T-helper 2 cell (primary cell): Measurements from ENCODE around the gene NUP88.
"Not testable (repeated sequence)": the region's sequence is repeated elsewhere in the genome, so short reads cannot be mapped to it uniquely, and the experiment has no call there.

Experiments used
- DNase-seq, 5 experiments: peaks; one replicate each; pipeline versions ENCODE4 v3.0.0 to v3.0.0-alpha.2; 2012 to 2022
- total RNA-seq, 2 donors: gene quantifications; one replicate each; lab custom pipeline; 2026; lab: John Stamatoyannopoulos, UW

Gene NUP88
- total RNA-seq: 116 reads per million in 2 donors

DNA sequence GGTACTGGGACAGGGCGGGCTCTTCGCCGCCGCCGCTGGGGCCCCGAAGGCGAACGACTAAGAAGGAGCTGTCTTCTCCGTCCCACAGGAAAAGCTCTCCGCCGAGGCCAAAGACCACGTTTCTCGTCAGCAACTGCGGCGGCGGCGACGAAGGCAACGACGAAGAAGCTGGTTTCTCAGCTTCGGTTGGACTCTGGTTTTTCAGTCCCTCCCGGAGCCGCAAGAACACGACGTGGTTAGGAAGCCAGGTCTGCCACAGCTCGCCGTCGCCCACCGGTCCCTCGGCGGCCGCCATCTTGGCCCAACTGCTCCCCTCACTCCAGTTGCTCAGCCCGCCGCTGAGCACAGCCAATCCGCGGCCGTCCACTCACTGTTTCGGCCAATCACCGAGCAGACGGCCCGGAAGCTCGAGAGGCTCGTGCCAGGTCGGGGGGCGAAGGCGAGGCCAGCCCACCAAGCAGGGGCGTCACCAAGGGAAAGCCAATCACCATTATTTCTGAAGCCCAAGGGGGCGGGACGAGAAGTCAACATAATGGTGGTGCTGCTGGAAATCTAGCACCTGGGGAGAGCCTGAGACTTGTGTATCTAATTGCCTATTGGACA is at the start of gene NUP88:
Gene NUP88 (minus strand): TSS at position 307 of the 603 bp plus-strand sequence. CDS start 12 bp downstream, at position 295.
- DNase-seq: peak; percentile 86 to 98 (median 96)

DNA sequence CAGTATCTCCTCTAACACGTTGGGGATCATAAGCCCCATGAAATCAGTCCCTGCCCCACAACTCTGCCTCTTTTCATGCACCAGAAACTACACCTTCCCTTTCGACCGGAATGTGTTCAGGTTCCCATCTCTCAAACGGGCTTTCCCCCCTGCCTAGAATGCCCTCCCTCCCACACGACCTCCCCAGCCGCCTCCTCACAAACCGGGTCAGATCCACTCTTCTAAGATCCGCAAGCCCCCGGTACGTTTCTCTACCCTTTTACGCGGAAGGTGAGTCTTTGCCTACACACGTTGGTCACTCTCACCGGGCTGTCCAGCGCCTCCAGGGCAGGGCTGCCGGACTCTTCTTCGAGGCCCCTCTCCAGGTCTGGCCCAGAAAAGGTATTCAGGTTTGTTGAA is 48.6 kb upstream of the NUP88 start:
- DNase-seq: peak in 1 of 5 experiments; percentile 6

DNA sequence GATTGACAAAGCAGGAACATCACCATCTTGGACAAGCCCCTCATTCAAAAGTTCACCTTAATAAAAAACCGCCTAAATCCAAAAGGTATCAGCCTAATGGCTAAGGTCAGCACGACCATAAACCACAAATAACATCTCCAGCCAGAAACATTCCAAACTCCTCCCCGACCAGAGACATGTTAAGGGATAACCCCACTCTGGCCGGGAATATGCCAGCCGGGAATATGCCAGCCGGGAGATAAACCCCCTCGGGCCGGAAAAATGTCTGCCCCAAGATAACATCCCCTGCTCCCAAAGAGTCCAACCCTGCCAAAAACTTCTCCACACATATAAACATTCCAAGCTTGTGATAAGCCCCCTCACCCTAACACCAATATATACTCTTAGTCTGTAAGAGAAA is 48.0 kb upstream of the NUP88 start:
- no peak for DNase-seq

DNA sequence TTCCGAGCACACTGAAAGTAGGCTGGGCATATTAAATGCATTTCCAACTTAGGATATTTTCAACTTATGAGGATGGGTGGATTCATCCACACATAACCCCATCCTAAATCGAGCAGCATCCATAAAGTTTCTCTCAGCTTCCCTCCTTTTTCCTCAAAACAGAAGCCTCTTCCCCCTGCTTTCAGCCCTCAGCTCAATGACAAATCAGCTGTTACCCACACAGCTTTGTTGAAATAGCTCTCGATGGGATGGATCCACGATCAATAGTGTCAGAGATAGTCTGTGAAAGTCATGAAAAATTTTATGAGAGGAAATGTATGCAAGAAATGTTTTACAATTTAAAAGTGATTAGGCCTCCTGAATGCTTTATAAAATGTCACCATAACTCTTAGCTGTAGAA is 46.8 kb upstream of the NUP88 start:
- DNase-seq: no peak

DNA sequence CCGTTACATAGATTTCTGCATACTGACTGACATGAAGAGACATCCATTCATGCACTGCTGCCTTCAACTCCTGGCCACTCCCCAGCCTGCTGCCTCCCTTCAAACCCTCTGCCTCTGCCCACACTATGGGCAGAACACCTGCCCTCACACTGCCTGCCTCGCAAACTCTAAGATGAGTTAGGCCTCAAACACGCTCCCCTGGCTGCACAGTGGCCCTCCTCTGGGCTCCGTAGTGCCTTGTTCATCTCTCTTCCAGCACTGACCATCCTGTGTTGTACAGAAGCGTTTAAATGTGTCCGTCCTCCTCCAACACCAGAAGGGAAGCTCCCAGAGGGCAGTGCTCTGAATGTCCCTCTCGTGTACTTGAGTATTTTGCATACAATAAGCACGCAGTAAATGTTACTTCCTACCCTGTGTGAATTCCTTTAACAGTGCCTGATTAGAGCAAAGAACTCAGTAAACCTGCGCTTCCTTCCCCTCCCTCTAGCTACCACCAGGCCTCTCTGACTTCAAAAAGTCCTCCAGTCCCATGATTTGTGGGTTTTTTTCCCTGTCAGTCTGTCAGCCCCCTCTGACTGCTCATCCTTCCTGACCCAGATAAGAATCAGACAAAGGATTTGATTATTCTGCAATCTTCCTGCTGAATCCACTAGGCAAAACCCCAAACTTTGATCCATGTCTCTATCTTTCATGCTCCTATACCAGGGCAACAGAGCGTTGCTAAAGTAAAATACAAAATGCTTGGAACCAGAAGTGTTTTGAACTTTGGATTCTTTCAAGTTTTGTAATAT is 45.5 kb upstream of the NUP88 start:
- DNase-seq: no peak

DNA sequence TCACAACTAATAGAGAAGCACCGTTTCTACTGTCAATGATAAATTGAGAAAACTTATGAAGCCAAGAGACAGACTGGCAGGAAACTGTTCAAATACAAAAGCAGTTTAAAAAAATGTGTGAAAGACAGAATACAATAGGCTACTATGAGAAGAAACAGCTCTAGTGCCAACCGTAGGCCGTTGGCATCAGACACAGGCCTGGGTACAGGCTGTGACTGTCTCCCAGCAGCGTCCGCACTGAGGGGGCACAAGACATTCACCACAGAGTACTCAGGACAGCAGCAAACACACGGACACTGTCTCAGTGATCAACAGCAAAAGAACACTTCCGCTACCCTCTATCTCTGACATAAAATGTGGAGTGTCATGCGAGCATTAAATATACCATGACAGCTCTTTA is 27.3 kb upstream of the NUP88 start:
- no peak for DNase-seq

DNA sequence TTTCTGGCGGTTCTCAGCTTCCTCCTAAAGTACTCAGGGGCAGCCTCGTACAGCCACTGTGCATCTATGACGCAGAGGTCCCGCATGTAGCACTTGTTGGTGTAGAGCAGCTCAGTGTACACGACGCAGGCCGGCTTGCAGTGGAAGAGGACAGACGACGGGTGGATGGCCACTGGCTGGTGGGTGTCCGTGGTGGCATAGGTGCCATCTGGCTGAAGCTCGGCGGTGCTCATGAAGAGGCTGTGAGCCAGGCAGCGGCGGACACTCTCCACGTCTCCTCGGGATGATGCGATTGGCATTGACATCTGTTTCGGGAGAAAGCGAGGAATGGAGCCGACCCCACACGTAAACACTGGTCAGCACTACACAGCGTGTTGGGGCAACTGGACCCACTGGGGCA is 24.7 kb upstream of the NUP88 start:
- no peak for DNase-seq

DNA sequence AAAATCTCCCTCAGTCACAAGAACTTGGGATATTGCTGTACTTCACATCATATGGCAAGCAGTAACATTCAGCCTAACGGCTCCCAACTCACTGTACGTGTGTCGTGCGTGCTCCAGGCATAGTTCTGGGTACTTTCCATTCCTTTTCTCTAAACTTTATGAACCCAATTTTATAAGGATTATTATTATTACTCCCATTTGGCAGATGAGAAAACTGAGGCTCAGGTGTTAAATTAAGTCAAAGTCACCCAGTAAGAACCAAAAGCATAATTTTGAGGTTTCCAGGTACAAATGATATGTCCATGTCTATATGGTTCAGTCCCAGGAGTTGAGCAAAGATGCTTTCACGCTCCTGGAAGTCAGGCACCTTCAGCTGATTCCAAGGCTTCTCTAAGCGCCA is 24.3 kb upstream of the NUP88 start:
- no peak for DNase-seq

DNA sequence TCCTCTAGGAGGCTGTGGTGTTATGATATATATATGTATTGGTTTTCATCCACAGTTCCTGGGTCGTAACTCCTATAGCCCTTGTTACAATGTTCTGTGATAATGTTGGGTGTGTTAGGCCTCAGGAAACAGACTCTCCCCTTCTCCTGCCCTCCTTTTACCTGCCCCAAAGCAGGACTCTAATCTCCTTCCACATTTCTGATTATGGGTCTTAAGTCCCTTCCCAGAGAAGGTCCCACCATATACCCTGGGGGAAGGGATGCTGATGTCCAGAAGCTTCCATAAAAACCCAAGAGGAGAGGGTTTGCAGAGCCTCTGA is 19.9 kb upstream of the NUP88 start:
- no peak for DNase-seq

DNA sequence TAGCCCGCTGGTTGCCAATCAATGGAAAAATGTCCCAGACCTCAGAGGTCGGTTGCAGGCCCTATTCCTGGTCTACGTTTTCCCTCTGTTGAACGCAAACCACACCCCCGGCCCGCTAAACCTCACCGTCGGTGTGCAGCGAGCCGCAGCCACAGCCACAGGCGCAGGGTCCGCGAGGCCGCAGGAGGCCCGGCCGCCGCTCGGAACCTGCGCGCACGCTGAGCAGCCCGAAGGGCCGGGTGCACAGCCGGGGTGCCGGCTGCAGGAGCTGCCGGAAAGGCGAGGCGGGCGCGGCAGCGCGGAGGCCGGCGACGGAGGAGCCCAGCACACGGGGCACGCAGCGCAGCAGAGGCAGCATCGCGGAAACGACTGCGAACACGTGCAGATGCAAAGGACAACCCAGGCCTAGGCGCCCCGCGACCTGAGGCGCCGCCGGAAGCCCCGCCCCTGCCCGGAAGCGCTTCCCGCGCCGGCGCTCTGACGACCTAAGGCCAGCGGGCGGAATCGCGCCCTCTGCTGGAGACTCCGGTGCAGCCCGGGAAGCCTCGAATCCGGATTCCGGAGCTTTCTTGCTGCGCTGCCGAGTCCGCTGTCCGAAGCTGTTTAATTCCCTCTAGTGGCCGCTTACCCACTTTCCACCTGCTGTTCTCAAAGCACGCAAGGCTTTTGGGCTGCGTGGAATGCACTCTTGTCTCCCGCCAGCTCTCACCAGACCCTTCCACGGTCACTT is 19.4 kb upstream of the NUP88 start, which contains the start of gene C1QBP:
Gene C1QBP (minus strand): TSS at position 440 of the 730 bp plus-strand sequence. CDS start 82 bp downstream, at position 358.
- peak; percentile 85 to 96 (median 87) for DNase-seq

DNA sequence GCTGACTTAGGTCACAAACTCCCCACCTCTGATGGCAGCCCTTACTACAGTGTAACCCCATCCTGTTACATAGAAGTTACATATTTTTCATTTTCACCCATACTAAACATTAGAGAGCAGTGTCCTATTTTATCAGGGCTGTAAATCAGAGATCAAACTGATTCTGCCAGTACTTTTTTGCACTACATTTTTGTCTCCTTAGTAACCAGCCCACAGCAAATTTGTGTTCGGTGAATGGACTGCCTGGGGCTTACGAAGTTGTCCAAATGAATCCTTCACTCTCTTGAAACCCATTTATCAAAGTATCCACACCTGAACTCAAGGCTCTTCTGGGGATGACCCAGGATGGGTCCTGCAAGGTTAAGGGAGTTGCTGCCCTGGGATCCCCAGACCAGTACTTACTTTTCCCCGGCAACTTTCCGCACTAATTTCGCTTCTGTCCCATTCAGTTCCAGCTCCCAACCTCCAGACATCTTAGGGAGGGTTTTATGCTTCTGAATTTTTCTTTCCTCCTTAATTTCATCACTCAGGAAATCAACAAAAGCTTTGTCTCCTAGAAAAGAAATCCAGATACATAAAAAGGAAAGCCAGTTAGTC is 18.4 kb upstream of the NUP88 start:
- DNase-seq: peak in 1 of 5 experiments; percentile 70

DNA sequence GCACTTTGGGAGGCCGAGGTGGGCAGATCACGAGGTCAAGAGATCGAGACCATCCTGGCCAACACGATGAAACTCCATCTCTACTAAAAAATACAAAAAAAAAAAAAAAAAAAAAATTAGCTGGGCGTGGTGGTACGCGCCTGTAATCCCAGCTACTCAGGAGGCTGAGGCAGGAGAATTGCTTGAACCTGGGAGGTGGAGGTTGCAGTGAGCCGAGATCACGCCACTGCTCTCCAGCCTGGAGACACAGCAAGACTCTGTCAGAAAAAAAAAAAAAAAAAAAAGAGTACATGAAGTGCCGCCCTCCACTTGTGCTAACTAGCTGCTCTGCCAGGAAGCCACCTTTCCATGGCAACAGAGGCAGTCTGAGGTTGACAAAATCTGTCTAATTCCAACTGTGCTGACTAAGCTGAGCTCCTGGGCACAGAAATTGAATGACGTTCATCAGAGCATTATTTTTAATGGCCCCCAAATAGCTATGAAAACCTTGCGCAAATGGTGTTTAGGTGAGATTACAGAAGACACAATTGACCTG is 16.4 kb upstream of the NUP88 start:
- DNase-seq: peak in 1 of 5 experiments; percentile 74

DNA sequence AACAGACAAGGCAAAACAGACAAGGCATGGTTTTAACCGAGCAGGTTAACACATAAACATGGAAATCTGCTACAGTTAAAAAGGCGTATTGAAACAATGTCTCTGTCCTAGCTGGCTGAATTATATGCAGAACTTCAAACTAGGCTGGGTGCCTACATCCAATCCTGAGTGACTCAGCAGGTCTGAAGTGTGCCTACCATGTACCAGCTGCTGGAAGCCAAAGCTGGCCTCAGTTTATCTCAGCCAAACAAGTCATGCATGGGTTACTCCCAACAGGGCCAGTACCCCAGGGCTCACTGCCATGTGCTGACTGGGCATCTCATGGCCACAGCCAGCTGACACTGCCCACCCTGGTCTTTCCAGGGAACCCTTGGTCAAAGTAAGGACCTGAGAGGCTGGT is 15.5 kb upstream of the NUP88 start:
- DNase-seq: no peak

DNA sequence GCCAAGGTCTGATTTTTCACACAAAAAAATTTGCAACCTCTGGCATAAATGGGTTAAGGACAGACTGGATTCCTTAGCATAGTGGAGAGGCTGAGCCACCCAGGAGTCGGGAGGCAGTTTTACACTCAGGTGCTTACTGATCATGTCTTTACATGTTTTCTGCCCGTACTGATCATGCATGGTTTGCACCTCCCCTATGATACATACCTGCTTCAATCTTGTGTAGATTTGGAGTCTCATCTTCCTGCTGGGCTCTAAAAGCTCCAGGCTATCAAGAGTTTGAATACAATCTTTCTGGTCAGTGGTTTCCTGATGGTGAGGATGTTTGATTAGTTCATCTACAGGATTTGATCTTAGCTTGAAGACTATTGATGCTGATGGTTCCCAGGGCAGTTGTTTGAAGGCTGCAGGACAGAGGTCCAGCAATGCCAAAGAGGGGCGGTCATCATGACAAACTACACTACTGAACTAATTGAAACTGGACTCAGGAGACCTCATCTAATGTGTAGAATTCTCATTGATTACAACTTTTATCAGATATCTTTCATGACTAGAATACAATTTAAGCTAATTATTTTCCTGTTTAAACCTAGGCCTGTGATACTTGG is 12.6 kb upstream of the NUP88 start:
- DNase-seq: no peak

DNA sequence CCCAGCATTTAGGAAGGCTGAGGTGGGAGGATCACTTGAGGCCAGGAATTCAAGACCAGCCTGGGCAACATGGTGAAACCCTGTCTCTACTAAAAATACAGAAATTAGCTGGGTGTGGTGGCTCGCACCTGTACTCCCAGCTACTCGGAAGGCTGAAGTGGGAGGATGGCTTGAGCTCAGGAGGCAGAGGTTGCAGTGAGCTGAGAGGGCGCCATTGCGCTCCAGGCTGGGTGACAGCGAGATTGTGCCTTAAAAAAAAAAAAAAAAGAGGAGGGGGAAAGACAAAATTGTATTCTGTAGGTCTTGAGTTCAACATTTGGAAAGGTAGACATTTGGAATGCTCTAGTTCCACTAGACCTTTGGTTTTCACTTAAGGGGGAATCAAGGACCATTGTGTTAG is 11.8 kb upstream of the NUP88 start:
- not testable (repeated sequence) for DNase-seq

DNA sequence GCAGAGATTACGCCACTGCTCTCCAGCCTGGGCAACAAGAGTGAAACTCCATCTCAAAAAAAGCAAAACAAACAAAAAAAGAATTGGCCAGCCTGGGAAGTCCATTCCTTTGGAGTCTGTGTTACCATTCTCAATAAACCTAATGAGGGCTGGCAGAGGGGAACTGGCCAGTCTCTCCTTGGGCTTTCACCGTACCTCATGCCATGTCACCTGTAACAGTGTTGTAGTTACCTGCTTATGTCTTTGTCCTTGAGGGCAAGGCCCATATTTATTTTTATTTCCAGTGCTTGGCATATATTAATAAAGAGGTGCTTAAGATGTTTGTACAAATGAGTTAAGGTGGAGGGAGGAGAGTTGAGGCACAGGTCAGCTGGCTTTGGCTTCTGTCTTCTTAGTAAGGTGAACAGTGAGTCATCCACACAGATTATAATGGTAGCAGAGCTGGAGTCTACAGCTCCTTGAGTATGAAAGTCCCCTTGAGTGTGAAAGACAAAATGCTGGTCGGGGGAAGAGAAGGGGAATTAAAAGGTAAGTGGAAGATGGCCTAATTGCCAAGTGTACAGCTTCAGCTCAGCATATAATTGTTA is 11.0 kb upstream of the NUP88 start:
- no peak for DNase-seq

DNA sequence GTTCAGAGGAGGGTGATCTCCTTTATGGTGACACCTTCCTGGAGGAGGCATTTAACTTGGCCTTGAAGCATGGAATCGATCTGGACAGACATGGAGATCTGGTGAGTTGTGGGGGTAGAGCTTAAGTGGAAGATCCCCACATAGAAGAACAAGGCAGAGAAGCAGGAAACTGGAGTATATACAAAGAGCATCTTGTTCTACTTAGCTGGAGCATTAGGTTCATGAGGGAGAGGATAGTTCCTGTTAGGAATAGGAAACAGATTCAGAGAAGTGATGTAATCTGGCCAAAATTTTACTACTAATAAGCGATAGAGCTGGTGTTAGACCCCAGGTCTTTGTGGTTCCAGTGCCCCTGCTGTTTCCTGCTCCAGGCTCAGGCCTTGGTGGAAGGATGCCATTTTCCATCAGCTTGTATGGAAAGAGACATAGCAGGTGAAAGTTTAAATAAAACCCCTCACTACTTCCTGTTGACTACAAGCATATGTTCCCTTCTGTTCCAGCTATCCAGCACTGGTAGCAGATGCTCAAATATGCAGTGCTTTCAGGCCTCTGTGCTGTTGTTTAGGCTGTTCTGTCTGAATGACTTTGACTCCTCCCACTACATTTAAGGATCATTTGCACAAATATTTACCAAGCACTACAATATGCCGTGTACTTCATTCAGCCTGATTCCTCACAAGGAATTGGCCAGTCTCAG is 9.9 kb upstream of the NUP88 start:
- no peak for DNase-seq

DNA sequence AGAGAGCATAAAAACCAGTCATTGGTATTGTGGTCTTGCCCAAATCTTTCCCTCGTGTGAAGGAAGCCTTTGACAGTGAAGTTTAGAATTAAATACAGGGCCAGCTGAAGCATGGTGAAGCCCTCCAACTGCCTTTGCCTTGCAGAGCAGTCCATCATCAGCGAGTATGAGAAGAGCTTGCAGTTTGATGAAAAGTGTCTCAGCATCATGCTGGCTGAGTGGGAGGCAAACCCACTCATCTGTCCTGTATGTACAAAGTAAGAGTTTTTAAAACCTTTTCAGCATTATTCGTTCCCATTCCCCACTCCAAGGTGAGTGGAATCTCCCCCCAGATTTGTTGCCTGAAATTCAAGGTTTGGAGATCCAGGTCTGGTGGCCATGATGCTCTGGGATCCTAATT is 6.4 kb upstream of the NUP88 start:
- no peak for DNase-seq

DNA sequence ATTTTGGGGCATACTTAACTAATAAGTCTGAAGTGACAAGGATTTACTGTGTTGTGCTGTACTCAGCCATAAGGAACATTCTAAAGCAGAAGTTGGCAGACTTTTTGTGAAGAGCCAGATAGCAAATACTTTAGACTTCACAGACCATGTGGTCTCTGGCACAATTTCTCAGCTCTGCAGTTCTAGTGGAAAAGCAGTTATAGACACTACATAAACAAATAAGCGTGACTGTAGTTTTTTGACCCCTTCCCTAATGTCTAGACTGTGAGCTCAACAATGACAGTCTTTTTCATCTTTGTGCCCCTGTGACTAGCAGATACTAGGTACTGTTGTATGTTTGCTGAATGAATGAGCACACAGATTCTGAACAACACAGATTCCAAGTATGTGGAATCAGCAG is 5.4 kb upstream of the NUP88 start:
- DNase-seq: no peak

DNA sequence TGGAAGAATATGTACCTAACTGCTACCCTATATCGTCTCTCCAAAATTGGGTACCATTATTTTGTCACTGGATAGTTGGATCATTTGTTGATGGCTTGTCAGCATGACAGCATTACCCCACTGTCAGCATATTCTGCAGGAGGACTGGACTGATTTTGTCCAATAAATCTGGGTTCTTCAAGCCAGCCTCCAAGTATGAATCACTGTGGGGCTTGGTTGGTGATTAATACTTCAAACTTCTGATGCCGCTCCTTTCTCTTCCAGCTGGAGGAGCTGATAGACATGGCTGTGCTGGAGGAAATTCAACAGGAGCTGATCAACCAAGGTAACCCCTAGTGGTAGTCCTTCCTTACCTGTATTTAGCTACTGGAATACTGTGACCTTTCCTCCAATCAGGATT is 3.0 kb upstream of the NUP88 start:
- no peak for DNase-seq

DNA sequence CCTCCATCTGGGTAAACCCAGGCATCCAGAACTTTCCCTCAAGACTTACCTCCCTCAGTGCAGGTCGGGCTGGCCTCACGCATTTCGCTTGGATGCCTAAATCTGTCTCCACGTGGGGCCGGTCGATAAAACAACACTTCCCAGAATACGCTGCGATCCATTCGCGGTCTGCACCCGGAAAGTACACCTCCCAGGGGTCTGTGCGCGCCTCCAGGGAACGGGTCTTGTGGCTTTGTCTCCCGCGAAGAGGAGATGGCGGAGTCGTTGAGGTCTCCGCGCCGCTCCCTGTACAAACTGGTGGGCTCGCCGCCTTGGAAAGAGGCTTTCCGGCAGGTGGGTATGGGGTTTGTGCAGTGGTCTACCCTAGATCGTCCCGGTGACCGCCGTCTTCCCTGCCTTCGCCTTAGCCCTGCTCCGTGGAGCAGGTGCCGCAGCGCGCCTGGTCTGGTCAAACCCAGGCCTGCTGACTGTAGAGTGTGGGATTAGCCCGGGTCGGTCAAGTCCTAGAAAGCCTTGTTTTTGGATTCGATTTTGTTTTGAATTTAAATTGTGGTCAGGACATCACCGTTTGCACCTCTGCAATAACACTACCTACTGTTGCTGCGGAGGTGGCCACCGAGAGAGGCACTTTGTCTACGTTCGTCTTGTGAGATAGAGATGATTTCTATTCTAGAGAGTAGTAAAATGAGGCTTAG is 644 bp upstream of the NUP88 start, which contains the start of gene RPAIN:
Gene RPAIN (plus strand): TSS at position 224 of the 695 bp plus-strand sequence. CDS start 29 bp downstream, at position 253.
- peak in 4 of 5 experiments; percentile 71 to 95 (median 82) for DNase-seq
